Body of pancreas (tissue), 4 donors: Measurements from ENCODE around the gene DYSF.

ENCODE experiments used
- POLR2A ChIP-seq, 3 donors: fragments of 450-650 bp; IDR thresholded peaks; one replicate each; pipeline ENCODE4 v1.6.1; 2016; ENCODE audit warnings: antibody characterized with exemption in 3 of 3, mild to moderate bottlenecking in 2 of 3
- TF ChIP-seq, protein P1 (sequence below), 7 experiments: fragments of 450-650 bp in 4 of 7; fragments of 200-600 bp in 3 of 7; sonication (generic) in 3 of 7; IDR thresholded peaks; one replicate each; pipeline ENCODE4 v1.5.1; 2016 to 2019; ENCODE audit warnings: antibody characterized with exemption in 7 of 7

GRCh38 chr2:71697106-71698004 lies 244.0 kb downstream of the DYSF start:
- TF ChIP-seq, protein P1, sequence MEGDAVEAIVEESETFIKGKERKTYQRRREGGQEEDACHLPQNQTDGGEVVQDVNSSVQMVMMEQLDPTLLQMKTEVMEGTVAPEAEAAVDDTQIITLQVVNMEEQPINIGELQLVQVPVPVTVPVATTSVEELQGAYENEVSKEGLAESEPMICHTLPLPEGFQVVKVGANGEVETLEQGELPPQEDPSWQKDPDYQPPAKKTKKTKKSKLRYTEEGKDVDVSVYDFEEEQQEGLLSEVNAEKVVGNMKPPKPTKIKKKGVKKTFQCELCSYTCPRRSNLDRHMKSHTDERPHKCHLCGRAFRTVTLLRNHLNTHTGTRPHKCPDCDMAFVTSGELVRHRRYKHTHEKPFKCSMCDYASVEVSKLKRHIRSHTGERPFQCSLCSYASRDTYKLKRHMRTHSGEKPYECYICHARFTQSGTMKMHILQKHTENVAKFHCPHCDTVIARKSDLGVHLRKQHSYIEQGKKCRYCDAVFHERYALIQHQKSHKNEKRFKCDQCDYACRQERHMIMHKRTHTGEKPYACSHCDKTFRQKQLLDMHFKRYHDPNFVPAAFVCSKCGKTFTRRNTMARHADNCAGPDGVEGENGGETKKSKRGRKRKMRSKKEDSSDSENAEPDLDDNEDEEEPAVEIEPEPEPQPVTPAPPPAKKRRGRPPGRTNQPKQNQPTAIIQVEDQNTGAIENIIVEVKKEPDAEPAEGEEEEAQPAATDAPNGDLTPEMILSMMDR (IDR thresholded peaks at IDR 0.05), result no peak
- TF ChIP-seq POLR2A (IDR thresholded peaks at IDR 0.05), result no peak
